ENCODE data around the gene DBR1.

The DBR1 gene

GRCh38 chr3:138127636-138128365, 46.9 kb downstream of the DBR1 start:
- TF ChIP-seq SIN3A (IDR thresholded peaks at IDR 0.05; ENCODE audit: borderline replicate concordance, insufficient read depth, low read length) (no peak), TAF1 (IDR thresholded peaks at IDR 0.05; ENCODE audit: borderline replicate concordance, insufficient read depth, low read length) (no peak), POLR2AphosphoS5 (IDR thresholded peaks at IDR 0.05; ENCODE audit: low read depth, low read length) (no peak)
- TF ChIP-seq, protein P1, sequence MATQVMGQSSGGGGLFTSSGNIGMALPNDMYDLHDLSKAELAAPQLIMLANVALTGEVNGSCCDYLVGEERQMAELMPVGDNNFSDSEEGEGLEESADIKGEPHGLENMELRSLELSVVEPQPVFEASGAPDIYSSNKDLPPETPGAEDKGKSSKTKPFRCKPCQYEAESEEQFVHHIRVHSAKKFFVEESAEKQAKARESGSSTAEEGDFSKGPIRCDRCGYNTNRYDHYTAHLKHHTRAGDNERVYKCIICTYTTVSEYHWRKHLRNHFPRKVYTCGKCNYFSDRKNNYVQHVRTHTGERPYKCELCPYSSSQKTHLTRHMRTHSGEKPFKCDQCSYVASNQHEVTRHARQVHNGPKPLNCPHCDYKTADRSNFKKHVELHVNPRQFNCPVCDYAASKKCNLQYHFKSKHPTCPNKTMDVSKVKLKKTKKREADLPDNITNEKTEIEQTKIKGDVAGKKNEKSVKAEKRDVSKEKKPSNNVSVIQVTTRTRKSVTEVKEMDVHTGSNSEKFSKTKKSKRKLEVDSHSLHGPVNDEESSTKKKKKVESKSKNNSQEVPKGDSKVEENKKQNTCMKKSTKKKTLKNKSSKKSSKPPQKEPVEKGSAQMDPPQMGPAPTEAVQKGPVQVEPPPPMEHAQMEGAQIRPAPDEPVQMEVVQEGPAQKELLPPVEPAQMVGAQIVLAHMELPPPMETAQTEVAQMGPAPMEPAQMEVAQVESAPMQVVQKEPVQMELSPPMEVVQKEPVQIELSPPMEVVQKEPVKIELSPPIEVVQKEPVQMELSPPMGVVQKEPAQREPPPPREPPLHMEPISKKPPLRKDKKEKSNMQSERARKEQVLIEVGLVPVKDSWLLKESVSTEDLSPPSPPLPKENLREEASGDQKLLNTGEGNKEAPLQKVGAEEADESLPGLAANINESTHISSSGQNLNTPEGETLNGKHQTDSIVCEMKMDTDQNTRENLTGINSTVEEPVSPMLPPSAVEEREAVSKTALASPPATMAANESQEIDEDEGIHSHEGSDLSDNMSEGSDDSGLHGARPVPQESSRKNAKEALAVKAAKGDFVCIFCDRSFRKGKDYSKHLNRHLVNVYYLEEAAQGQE (IDR thresholded peaks at IDR 0.05; ENCODE audit: insufficient read depth in 1 of 2, low read depth in 2 of 2, low read length in 2 of 2): no peak

GRCh38 chr3:138125548-138126221, 49.0 kb downstream of the DBR1 start:
- no peak for TF ChIP-seq FOXP2 (optimal IDR thresholded peaks at IDR 0.05; ENCODE audit: borderline replicate concordance, extremely low read depth, extremely low read length, insufficient read depth)
- TF ChIP-seq, protein P1 (IDR thresholded peaks at IDR 0.05; ENCODE audit: insufficient read depth in 1 of 2, low read depth in 2 of 2, low read length in 2 of 2): no peak
- no peak for TF ChIP-seq POLR2AphosphoS5 (IDR thresholded peaks at IDR 0.05; ENCODE audit: low read depth, low read length)
- no peak for TF ChIP-seq TAF1 (IDR thresholded peaks at IDR 0.05; ENCODE audit: borderline replicate concordance, insufficient read depth, low read length)
- no peak for TF ChIP-seq SIN3A (IDR thresholded peaks at IDR 0.05; ENCODE audit: borderline replicate concordance, insufficient read depth, low read length)

DNA sequence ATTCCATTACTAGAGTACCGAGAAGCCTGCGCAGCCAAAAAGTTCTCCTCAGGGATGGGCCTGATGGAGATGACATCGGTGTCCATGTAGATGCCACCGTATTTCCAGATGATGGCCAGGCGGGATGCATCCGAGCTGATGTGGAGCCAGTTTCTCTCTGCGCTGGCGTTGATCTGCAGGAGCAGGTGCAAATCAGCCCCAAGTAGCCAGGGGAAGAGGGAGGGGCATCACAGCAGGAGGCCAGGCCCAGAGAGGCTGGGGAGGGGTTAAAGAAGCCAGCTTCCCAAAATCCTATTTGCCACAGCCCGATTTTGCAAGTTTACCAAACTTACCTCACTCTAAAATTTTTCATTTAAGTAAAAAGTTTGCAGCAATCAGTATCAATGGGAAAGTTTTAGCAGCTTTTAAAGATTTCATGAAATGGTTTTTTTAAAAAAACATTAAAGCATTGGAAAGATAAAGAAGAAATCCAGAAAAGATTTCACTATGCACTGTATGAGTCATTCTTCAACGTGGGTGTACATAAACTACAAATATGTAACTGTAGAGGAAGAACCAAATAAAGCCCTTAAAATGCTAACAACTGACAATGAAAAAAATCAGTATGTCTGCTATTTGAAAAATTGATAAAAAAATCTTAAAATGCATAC, 49.9 kb downstream of the DBR1 start:
- TF ChIP-seq POLR2AphosphoS5 (IDR thresholded peaks at IDR 0.05; ENCODE audit: low read depth, low read length) (no peak), SIN3A (IDR thresholded peaks at IDR 0.05; ENCODE audit: borderline replicate concordance, insufficient read depth, low read length) (no peak), FOXP2 (optimal IDR thresholded peaks at IDR 0.05; ENCODE audit: borderline replicate concordance, extremely low read depth, extremely low read length, insufficient read depth) (no peak), TAF1 (IDR thresholded peaks at IDR 0.05; ENCODE audit: borderline replicate concordance, insufficient read depth, low read length) (no peak)
- TF ChIP-seq, protein P1 (IDR thresholded peaks at IDR 0.05; ENCODE audit: insufficient read depth in 1 of 2, low read depth in 2 of 2, low read length in 2 of 2): no peak

- TF ChIP-seq SIN3A (IDR thresholded peaks at IDR 0.05; ENCODE audit: borderline replicate concordance, insufficient read depth, low read length) (no peak), POLR2AphosphoS5 (IDR thresholded peaks at IDR 0.05; ENCODE audit: low read depth, low read length) (no peak), FOXP2 (optimal IDR thresholded peaks at IDR 0.05; ENCODE audit: borderline replicate concordance, extremely low read depth, extremely low read length, insufficient read depth) (no peak), TAF1 (IDR thresholded peaks at IDR 0.05; ENCODE audit: borderline replicate concordance, insufficient read depth, low read length) (no peak)
- TF ChIP-seq, protein P1 (IDR thresholded peaks at IDR 0.05; ENCODE audit: insufficient read depth in 1 of 2, low read depth in 2 of 2, low read length in 2 of 2): no peak
These were observed 50.5 kb downstream of the DBR1 start for GRCh38 chr3:138124188-138124587.

Data from PFSK-1 (cell line).